Spleen (tissue), 7 donors: ENCODE measurements around the gene PEX14.

ENCODE experiments used
- POLR2A ChIP-seq, 3 donors: fragments of 450-650 bp; IDR thresholded peaks; one replicate each; pipeline ENCODE4 v1.5.1; 2017; ENCODE audit warnings: antibody characterized with exemption in 3 of 3, mild to moderate bottlenecking in 1 of 3
- POLR2AphosphoS5 ChIP-seq, 3 donors: sonication (generic); formaldehyde crosslinking; IDR thresholded peaks; one replicate each; pipeline ENCODE4 v1.5.1; 2017; ENCODE audit warnings: antibody characterized with exemption in 3 of 3
- TF ChIP-seq, protein P1 (sequence below), 11 experiments: fragments of 200-600 bp in 7 of 11; fragments of 450-650 bp in 4 of 11; sonication (generic) in 4 of 11; IDR thresholded peaks in 8 of 11; conservative IDR thresholded peaks in 3 of 11; 1 replicate in 7 of 11; 2 replicates in 4 of 11; pipeline versions ENCODE4 v1.4.0 to v1.8.0; 2016 to 2021; ENCODE audit warnings: antibody characterized with exemption in 11 of 11, inconsistent platforms in 4 of 11, mild to moderate bottlenecking in 1 of 11
- donor health status: DM: no; HTN: no; CAD: no; lungs with moderate emphysema.
- donor health status: DM: no; HTN: no; CAD: no.
- donor health status: DM: no; HTN: no; CAD: no.

DNA sequence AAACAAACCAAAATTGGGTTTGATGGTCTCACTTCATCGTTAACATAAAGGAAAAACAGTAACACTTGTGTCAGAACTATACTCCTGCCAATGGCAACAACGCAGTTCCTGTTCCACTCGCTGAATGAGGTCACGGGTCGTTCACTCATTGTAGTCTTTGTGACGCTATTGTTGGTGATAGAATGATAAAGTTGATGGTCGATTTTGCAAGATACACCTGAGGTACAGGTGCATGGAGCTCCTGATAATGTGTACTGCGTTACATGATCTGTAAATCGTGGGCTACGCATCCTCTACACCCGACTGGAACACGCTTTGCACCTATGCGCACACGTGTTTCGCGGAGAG is 44.9 kb upstream of the PEX14 start:
- TF ChIP-seq, protein P1, sequence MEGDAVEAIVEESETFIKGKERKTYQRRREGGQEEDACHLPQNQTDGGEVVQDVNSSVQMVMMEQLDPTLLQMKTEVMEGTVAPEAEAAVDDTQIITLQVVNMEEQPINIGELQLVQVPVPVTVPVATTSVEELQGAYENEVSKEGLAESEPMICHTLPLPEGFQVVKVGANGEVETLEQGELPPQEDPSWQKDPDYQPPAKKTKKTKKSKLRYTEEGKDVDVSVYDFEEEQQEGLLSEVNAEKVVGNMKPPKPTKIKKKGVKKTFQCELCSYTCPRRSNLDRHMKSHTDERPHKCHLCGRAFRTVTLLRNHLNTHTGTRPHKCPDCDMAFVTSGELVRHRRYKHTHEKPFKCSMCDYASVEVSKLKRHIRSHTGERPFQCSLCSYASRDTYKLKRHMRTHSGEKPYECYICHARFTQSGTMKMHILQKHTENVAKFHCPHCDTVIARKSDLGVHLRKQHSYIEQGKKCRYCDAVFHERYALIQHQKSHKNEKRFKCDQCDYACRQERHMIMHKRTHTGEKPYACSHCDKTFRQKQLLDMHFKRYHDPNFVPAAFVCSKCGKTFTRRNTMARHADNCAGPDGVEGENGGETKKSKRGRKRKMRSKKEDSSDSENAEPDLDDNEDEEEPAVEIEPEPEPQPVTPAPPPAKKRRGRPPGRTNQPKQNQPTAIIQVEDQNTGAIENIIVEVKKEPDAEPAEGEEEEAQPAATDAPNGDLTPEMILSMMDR (IDR thresholded peaks at IDR 0.05 in 8 of 11, conservative IDR thresholded peaks at IDR 0.05 in 3 of 11) = no peak
- TF ChIP-seq POLR2A (IDR thresholded peaks at IDR 0.05) (no peak), POLR2AphosphoS5 (IDR thresholded peaks at IDR 0.05) (no peak)
